AG08396 (cell line): ENCODE data around the gene PDE4D.

Source experiments
- DNase-seq: peaks from one replicate; pipeline ENCODE4 v3.0.0; 2012; ENCODE audit warnings: low spot score, mixed read lengths

The PDE4D gene

GRCh38 chr5:59543821-59544442, 349.6 kb downstream of the PDE4D start:
- no peak for DNase-seq

- no peak for DNase-seq
These were observed 350.4 kb downstream of the PDE4D start for GRCh38 chr5:59542851-59543820.

GRCh38 chr5:59542306-59542705, 351.2 kb downstream of the PDE4D start:
- no peak for DNase-seq

GRCh38 chr5:59540366-59540765, 353.2 kb downstream of the PDE4D start:
- no peak for DNase-seq

GRCh38 chr5:59538750-59539121, 354.8 kb downstream of the PDE4D start:
- DNase-seq, result no peak

GRCh38 chr5:59537961-59538749, 355.4 kb downstream of the PDE4D start:
- DNase-seq, result no peak

- no peak for DNase-seq
These were observed 356.7 kb downstream of the PDE4D start for GRCh38 chr5:59536875-59537274.

- no peak for DNase-seq
These were observed 358.0 kb downstream of the PDE4D start for GRCh38 chr5:59535561-59535960.

- DNase-seq, result no peak
These were observed 359.8 kb downstream of the PDE4D start for GRCh38 chr5:59533730-59534108.

GRCh38 chr5:59532979-59533729, 360.4 kb downstream of the PDE4D start:
- DNase-seq, result no peak

GRCh38 chr5:59529239-59529638, 364.3 kb downstream of the PDE4D start:
- no peak for DNase-seq

GRCh38 chr5:59528202-59528862, 365.2 kb downstream of the PDE4D start:
- no peak for DNase-seq

- DNase-seq, result peak; percentile 22
These were observed 367.6 kb downstream of the PDE4D start for GRCh38 chr5:59525957-59526356.

- no peak for DNase-seq
These were observed 368.2 kb downstream of the PDE4D start for GRCh38 chr5:59525311-59525710.

GRCh38 chr5:59522201-59522831, 371.2 kb downstream of the PDE4D start:
- DNase-seq, result no peak

- DNase-seq, result no peak
These were observed 372.1 kb downstream of the PDE4D start for GRCh38 chr5:59521476-59521875.

GRCh38 chr5:59519338-59519737, 374.2 kb downstream of the PDE4D start:
- DNase-seq, result no peak

- peak; percentile 10 for DNase-seq
These were observed 375.5 kb downstream of the PDE4D start for GRCh38 chr5:59517926-59518585.

- DNase-seq, result no peak
These were observed 377.4 kb downstream of the PDE4D start for GRCh38 chr5:59516161-59516560.

GRCh38 chr5:59506285-59506877, 387.1 kb downstream of the PDE4D start:
- no peak for DNase-seq
